Esophagus squamous epithelium (tissue), 4 donors: ENCODE results near the gene ZBBX.

Experiments
- CTCF ChIP-seq, 6 experiments: fragments of 450-650 bp in 4 of 6; fragments of 200-600 bp in 2 of 6; sonication (generic) in 2 of 6; IDR thresholded peaks; one replicate each; pipeline ENCODE4 v1.5.1; 2016 to 2019; ENCODE audit warnings: antibody characterized with exemption in 6 of 6, mild to moderate bottlenecking in 4 of 6, moderate library complexity in 4 of 6
- POLR2A ChIP-seq, 4 donors: fragments of 450-650 bp; IDR thresholded peaks; one replicate each; pipeline ENCODE4 v1.6.1; 2017; ENCODE audit warnings: antibody characterized with exemption in 4 of 4, mild to moderate bottlenecking in 4 of 4, moderate library complexity in 3 of 4

DNA sequence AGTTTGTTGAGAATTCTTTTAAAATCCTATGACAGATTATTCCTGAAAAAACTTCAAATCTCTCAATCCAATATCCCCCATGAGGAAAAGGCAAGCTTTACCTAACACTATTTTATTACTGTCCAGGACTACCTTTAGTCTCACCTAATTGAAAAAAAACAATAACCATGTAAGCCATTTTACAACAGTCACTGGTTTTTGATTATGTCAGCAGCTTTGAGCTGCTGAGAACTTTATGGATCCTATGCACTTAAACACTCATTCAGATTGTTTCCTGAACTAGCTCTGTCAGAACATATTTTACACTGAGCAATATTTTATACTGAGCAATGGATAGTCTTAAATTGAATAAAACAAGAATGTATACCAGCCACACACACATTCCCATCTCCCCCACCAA is 79.9 kb downstream of the ZBBX start:
- no peak for TF ChIP-seq CTCF (IDR thresholded peaks at IDR 0.05)
- no peak for TF ChIP-seq POLR2A (IDR thresholded peaks at IDR 0.05)
